ENCODE measurements around the gene BPHL.

GRCh38 chr6:3193102-3193849 lies 74.8 kb downstream of the BPHL start:
- TF ChIP-seq CTCF (conservative IDR thresholded peaks at IDR 0.05 in 1 of 2, IDR thresholded peaks at IDR 0.05 in 1 of 2; ENCODE audit: extremely low read depth in 1 of 2, insufficient read depth in 1 of 2, low read depth in 1 of 2, low read length in 2 of 2): no peak
- TF ChIP-seq EZH2 (IDR thresholded peaks at IDR 0.05; ENCODE audit: borderline replicate concordance, low read length): no peak

Data from mammary epithelial cell (primary cell).